Peyer's patch (tissue), 4 donors: ENCODE results near the gene EYS.

Source experiments
- CTCF ChIP-seq, 6 experiments: fragments of 450-650 bp in 4 of 6; fragments of 200-600 bp in 2 of 6; sonication (generic) in 1 of 6; IDR thresholded peaks; one replicate each; pipeline ENCODE4 v1.5.1; 2017 to 2019; ENCODE audit warnings: antibody characterized with exemption in 6 of 6, mild to moderate bottlenecking in 3 of 6, moderate library complexity in 1 of 6
- POLR2A ChIP-seq, 2 donors: fragments of 450-650 bp; IDR thresholded peaks; one replicate each; pipeline ENCODE4 v1.5.1; 2017; ENCODE audit warnings: antibody characterized with exemption in 2 of 2, mild to moderate bottlenecking in 2 of 2, moderate library complexity in 2 of 2

GRCh38 chr6:64838726-64839125, 868.3 kb downstream of the EYS start:
- TF ChIP-seq POLR2A (IDR thresholded peaks at IDR 0.05) (no peak), CTCF (IDR thresholded peaks at IDR 0.05) (no peak)
